Right atrium auricular region (tissue), 2 donors: Measurements from ENCODE around the gene NPY. TPM values are rescaled to one million over a fixed set of nuclear protein-coding genes. Genes with fewer than 3 reads are reported as not detected.

Experiments
- DNase-seq: peaks from one replicate; pipeline ENCODE4 v3.0.0-alpha.2; 2019; ENCODE audit warnings: low spot score
- H3K27ac ChIP-seq, 2 donors: fragments of 200-600 bp; sonication (generic); 1 replicate in 1 of 2; 2 replicates in 1 of 2; pipeline ENCODE4 v1.5.1; 2016 to 2019
- H3K27me3 ChIP-seq, 2 donors: fragments of 200-600 bp; sonication (generic); one replicate each; pipeline versions ENCODE4 v1.5.1 to v1.6.0; 2017 to 2019
- H3K36me3 ChIP-seq: fragments of 200-600 bp; sonication (generic); one replicate; pipeline ENCODE4 v1.5.1; 2016
- H3K4me1 ChIP-seq, 2 donors: fragments of 200-600 bp; sonication (generic); one replicate each; pipeline versions ENCODE4 v1.5.1 to v1.6.0; 2017 to 2019
- H3K4me3 ChIP-seq, 2 donors: fragments of 200-600 bp; sonication (generic); 1 replicate in 1 of 2; 2 replicates in 1 of 2; pipeline ENCODE4 v1.5.1; 2017 to 2019; ENCODE audit warnings: mild to moderate bottlenecking in 1 of 2, moderate library complexity in 1 of 2
- H3K9me3 ChIP-seq, 2 donors: fragments of 200-600 bp; sonication (generic); one replicate each; pipeline ENCODE4 v1.5.1; 2019
- CTCF ChIP-seq, 2 donors: fragments of 200-600 bp; sonication (generic); IDR thresholded peaks; one replicate each; pipeline ENCODE4 v1.5.1; 2019; ENCODE audit warnings: antibody characterized with exemption in 2 of 2
- total RNA-seq, 2 donors: library from RNA; depleted of rRNA; stranded (reverse); fragments of >200 nt; gene quantifications; one replicate each; pipeline ENCODE4 v1.1.0, GENCODE V29; 2016

NPY gene
- total RNA-seq, 2 donors from 2014 or later, result 5.0 TPM; not detected in 1

DNA sequence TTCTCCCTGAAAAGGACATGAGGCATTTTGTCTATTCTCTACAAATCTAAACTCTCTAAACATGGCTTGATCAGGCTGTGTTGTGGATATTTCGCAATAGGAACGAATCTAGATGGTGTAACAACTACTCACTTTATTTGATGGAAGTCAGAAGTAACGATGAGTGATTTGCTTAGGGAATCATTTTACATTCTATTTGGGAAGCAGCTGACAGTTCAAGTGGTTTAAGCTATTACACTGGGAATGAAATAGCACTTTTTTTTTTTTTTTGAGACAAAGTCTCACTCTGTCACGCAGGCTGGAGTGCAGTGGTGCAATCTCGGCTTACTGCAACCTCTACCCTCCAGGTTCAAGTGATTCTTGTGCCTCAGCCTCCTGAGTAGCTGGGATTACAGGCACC, 44.1 kb downstream of the NPY start:
- H3K27ac ChIP-seq, result no peak overlapping the region
- no peaks in the 10 kb centered on the region for H3K27me3 ChIP-seq
- H3K4me3 ChIP-seq, result no peak overlapping the region
- H3K9me3 ChIP-seq, result no peaks in the 10 kb centered on the region
- H3K36me3 ChIP-seq, result no peaks in the 10 kb centered on the region
- DNase-seq, result no peak
- no peak for TF ChIP-seq CTCF (IDR thresholded peaks at IDR 0.05)
- no peaks in the 10 kb centered on the region for H3K4me1 ChIP-seq

- Histone ChIP-seq H3K27me3 (no peaks in the 10 kb centered on the region), H3K27ac (no peak overlapping the region), H3K9me3 (no peaks in the 10 kb centered on the region), H3K4me3 (no peak overlapping the region), H3K4me1 (no peaks in the 10 kb centered on the region), H3K36me3 (no peaks in the 10 kb centered on the region)
- TF ChIP-seq CTCF (IDR thresholded peaks at IDR 0.05), result no peak
- DNase-seq, result no peak
These were observed 44.9 kb downstream of the NPY start for GRCh38 chr7:24328894-24329293.

- Histone ChIP-seq H3K27me3 (no peaks in the 10 kb centered on the region), H3K9me3 (no peaks in the 10 kb centered on the region), H3K36me3 (no peaks in the 10 kb centered on the region), H3K4me3 (no peak overlapping the region), H3K27ac (no peak overlapping the region), H3K4me1 (no peaks in the 10 kb centered on the region)
- no peak for TF ChIP-seq CTCF (IDR thresholded peaks at IDR 0.05)
- DNase-seq, result no peak
These were observed 50.0 kb downstream of the NPY start for GRCh38 chr7:24334012-24334411.

DNA sequence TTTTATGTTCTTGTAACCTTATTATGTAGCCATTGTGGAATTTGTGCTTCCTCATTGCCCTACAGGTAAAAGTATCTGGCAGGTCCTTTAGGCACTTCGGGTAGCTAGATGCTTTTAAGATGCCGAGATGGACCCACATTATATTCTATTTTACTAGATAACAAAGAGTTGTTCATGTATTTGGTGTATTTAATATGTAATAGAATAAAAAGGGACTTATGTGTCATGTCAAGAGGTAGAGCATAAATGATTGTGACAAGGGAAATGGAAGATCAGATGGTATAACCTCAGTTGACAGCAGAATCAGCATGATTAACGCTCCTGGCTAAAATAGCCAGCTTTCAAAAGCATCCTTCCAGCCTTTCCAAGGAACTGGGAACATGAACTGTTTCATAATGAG, 50.6 kb downstream of the NPY start:
- no peaks in the 10 kb centered on the region for H3K27me3 ChIP-seq
- H3K36me3 ChIP-seq, result no peaks in the 10 kb centered on the region
- H3K4me1 ChIP-seq, result no peaks in the 10 kb centered on the region
- no peaks in the 10 kb centered on the region for H3K9me3 ChIP-seq
- no peak for DNase-seq
- no peak for TF ChIP-seq CTCF (IDR thresholded peaks at IDR 0.05)
- no peak overlapping the region for H3K4me3 ChIP-seq
- H3K27ac ChIP-seq, result no peak overlapping the region

- no peak for DNase-seq
- H3K4me1 ChIP-seq, result no peaks in the 10 kb centered on the region
- no peak overlapping the region for H3K27ac ChIP-seq
- H3K36me3 ChIP-seq, result no peaks in the 10 kb centered on the region
- H3K4me3 ChIP-seq, result no peak overlapping the region
- no peaks in the 10 kb centered on the region for H3K27me3 ChIP-seq
- H3K9me3 ChIP-seq, result no peaks in the 10 kb centered on the region
- TF ChIP-seq CTCF (IDR thresholded peaks at IDR 0.05), result no peak
These were observed 52.5 kb downstream of the NPY start for GRCh38 chr7:24336461-24336860.

DNA sequence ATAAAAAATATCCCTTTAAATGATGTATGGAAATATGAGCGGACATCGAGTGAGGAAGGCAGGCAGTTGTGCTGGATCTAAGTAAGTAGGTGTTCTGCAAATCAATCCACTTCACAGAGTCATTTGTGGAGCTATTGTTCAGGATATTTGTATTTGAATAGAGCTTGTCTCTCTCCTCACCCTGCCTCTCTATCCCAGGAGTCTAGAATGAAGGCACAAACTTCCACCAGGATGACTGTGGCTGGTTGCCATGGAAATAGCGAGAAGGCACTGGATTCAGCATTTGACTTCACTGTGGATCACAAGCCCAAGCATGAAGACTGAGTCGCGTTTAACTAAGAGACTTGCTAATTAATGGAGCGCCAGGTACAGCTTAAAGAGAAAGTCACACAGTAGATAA, 53.2 kb downstream of the NPY start:
- H3K9me3 ChIP-seq, result no peaks in the 10 kb centered on the region
- TF ChIP-seq CTCF (IDR thresholded peaks at IDR 0.05), result no peak
- H3K27ac ChIP-seq, result no peak overlapping the region
- no peaks in the 10 kb centered on the region for H3K4me1 ChIP-seq
- DNase-seq, result no peak
- no peaks in the 10 kb centered on the region for H3K36me3 ChIP-seq
- H3K4me3 ChIP-seq, result no peak overlapping the region
- H3K27me3 ChIP-seq, result no peaks in the 10 kb centered on the region
